HG02678 (cell line): ENCODE results near the gene PLXNA2.

Source experiments
- ATAC-seq: cut with Tn5 transposase; IDR thresholded peaks from one replicate; pipeline ENCODE4 v1.9.1; 2021; ENCODE audit warnings: mild to moderate bottlenecking, moderate library complexity; ENCODE audit not compliant: unreplicated experiment

The PLXNA2 gene

GRCh38 chr1:208225954-208226937 is 17.9 kb downstream of the PLXNA2 start:
- ATAC-seq = no peak

GRCh38 chr1:208224192-208224713 is 19.9 kb downstream of the PLXNA2 start:
- no peak for ATAC-seq

GRCh38 chr1:208223136-208223535 is 21.0 kb downstream of the PLXNA2 start:
- no peak for ATAC-seq

- no peak for ATAC-seq
Observed at GRCh38 chr1:208222376-208223126, 21.6 kb downstream of the PLXNA2 start.

- no peak for ATAC-seq
Observed at GRCh38 chr1:208221291-208221622, 22.9 kb downstream of the PLXNA2 start.

GRCh38 chr1:208219659-208220282 is 24.4 kb downstream of the PLXNA2 start:
- ATAC-seq = no peak

- ATAC-seq = no peak
Observed at GRCh38 chr1:208219098-208219658, 25.0 kb downstream of the PLXNA2 start.

- ATAC-seq = no peak
Observed at GRCh38 chr1:208218237-208219097, 25.7 kb downstream of the PLXNA2 start.

GRCh38 chr1:208217781-208218180 is 26.4 kb downstream of the PLXNA2 start:
- no peak for ATAC-seq

- ATAC-seq = no peak
Observed at GRCh38 chr1:208216806-208217205, 27.4 kb downstream of the PLXNA2 start.

- no peak for ATAC-seq
Observed at GRCh38 chr1:208216062-208216461, 28.1 kb downstream of the PLXNA2 start.

GRCh38 chr1:208215393-208215792 is 28.8 kb downstream of the PLXNA2 start:
- no peak for ATAC-seq

- no peak for ATAC-seq
Observed at GRCh38 chr1:208213786-208214185, 30.4 kb downstream of the PLXNA2 start.

- ATAC-seq = no peak
Observed at GRCh38 chr1:208212893-208213292, 31.3 kb downstream of the PLXNA2 start.

GRCh38 chr1:208211921-208212843 is 32.0 kb downstream of the PLXNA2 start:
- ATAC-seq = no peak

GRCh38 chr1:208209896-208210589 is 34.1 kb downstream of the PLXNA2 start:
- ATAC-seq = no peak

GRCh38 chr1:208209286-208209685 is 34.9 kb downstream of the PLXNA2 start:
- ATAC-seq = no peak

GRCh38 chr1:208208132-208208487 is 36.1 kb downstream of the PLXNA2 start:
- ATAC-seq = no peak
